Measurements from ENCODE around the gene PFAS.

PFAS gene

DNA sequence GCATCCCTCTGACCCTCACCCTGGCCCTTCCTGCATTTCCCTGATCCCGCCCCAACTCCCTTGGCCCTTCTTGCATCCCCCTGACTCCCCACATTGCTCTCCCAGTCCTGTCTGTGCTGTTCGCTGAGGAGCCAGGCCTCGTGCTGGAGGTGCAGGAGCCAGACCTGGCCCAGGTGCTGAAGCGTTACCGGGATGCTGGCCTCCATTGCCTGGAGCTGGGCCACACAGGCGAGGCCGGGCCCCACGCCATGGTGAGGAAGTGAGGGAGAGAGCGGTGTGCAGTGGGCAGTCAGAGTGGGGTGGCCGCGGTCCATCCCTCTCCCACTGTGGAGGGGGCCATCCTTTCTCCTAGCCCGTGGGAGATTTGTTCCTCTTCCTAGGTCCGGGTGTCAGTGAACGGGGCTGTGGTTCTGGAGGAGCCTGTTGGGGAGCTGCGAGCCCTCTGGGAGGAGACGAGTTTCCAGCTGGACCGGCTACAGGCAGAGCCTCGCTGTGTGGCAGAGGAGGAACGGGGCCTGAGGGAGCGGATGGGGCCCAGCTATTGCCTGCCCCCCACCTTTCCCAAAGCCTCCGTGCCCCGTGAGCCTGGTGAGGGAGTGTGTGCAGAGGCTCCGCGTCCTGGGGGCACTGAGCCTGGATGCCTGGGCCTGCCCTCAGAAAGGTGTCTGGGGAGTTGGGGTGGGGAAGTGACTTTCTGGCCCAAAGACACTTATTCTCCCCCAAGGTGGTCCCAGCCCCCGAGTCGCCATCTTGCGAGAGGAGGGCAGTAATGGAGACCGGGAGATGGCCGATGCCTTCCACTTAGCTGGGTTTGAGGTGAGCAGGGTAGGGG is 17.8 kb downstream of the PFAS start:
- no peak for DNase-seq (ENCODE audit: low read depth in 2 of 2)

GRCh38 chr17:8267480-8268147 is 18.5 kb downstream of the PFAS start:
- DNase-seq (ENCODE audit: low read depth in 2 of 2), result no peak

DNA sequence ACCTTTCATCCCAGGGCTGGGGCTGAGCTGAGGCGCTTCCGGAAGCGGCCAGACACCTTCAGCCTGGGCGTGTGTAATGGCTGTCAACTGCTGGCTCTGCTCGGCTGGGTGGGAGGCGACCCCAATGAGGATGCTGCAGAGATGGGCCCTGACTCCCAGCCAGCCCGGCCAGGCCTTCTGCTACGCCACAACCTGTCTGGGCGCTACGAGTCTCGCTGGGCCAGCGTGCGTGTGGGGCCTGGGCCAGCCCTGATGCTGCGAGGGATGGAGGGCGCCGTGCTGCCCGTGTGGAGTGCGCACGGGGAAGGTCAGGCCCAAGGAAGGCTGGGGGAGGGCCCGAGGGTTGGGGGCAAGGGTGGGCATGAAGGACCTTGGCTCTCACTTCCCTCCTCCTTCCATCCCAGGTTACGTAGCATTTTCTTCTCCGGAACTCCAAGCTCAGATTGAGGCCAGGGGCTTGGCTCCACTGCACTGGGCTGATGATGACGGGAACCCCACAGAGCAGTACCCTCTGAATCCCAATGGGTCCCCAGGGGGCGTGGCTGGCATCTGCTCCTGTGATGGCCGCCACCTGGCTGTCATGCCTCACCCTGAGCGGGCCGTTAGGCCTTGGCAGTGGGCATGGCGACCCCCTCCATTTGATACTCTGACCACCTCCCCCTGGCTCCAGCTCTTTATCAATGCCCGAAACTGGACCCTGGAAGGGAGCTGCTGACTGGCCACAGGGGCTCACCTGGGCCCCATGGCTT is 19.6 kb downstream of the PFAS start:
- DNase-seq (ENCODE audit: low read depth in 2 of 2), result no peak

DNA sequence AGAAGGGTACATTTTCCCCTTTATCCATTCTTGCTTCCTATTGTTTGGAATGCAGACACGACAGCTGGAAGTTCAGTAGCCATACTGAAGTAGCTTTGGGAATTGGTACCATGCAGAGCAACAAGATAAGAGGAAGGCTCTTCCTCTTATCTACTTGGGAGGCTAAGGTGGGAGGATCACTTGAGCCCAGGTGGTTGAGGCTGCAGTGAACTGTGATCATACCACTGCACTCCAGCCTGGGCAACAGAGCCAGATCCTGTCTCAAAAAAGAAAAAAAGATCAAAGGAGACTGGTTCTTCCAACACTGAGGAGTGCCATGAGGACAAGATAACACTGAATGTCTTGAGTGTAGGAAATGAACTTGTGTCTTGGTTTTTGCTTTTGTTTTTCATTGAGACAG is 23.3 kb downstream of the PFAS start:
- DNase-seq (ENCODE audit: low read depth in 2 of 2), result no peak

- no peak for DNase-seq (ENCODE audit: low read depth in 2 of 2)
Observed at GRCh38 chr17:8273884-8274444, 24.9 kb downstream of the PFAS start.

- no peak for DNase-seq (ENCODE audit: low read depth in 2 of 2)
Observed at GRCh38 chr17:8274816-8275215, 25.7 kb downstream of the PFAS start.

GRCh38 chr17:8275421-8276290 is 26.6 kb downstream of the PFAS start:
- no peak for DNase-seq (ENCODE audit: low read depth in 2 of 2)

- no peak for DNase-seq (ENCODE audit: low read depth in 2 of 2)
Observed at GRCh38 chr17:8277317-8277716, 28.2 kb downstream of the PFAS start.

DNA sequence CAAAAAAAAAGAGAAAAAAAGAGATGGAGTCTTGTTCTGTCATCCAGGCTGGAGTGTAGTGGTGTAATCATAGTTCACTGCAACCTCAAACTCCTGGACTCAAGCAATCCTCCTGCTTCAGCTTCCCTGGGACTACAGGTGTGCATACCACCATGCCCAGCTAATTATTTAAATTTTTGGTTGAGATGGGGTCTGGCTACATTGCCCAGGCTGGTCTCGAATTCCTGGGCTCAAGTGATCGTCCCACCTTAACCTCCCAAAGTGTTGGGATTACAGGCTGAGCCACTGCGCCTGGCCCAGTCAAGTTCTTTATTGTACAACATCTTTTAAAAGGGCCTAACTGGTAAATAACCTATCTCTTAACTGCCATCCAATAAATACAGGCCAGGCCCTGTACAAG is 33.3 kb downstream of the PFAS start:
- no peak for DNase-seq (ENCODE audit: low read depth in 2 of 2)

DNA sequence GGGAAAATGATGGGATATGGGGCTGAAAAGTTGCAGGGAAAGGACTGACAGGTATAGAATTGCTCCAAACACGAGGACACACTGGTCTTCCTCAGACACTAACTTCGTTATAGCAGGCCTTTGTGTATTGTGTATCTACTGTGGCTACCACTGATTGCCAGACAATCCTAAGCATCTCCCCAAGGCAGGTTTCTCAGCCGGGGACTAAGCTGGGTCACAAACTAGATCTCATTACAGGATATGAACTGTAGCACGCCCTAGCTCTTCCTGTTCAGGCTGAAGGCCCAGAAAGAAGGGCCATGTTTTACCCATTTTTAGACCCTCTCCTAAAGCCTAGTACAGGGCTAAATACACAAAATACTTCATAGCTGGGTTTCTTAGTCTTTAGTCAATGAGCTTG is 34.3 kb downstream of the PFAS start:
- no peak for DNase-seq (ENCODE audit: low read depth in 2 of 2)

- no peak for DNase-seq (ENCODE audit: low read depth in 2 of 2)
Observed at GRCh38 chr17:8284126-8284525, 35.0 kb downstream of the PFAS start.

GRCh38 chr17:8285270-8286181 is 36.4 kb downstream of the PFAS start:
- DNase-seq (ENCODE audit: low read depth in 2 of 2), result no peak

GRCh38 chr17:8287651-8288335 is 38.7 kb downstream of the PFAS start:
- DNase-seq (ENCODE audit: low read depth in 2 of 2), result no peak

GRCh38 chr17:8288336-8289102 is 39.4 kb downstream of the PFAS start, which contains the start of gene RANGRF:
Gene RANGRF, plus strand, starts transcription at chr17:8288670. Its CDS starts 119 bp downstream, at chr17:8288789.
- peak; percentile 64 to 79 for DNase-seq (ENCODE audit: low read depth in 2 of 2)

DNA sequence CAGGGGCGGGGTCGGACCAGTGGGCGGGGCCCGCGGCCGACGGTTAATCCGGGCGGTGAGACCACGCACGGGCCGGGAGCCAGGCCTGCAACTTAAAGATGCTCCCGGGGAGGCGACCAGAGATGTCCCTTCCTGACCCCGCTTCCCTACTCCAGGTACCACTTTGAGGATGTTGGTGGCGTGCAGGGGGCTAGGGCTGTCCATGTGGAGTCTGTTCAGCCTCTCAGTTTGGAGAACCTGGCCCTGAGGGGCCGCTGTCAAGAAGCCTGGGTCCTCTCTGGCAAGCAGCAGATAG is 40.0 kb downstream of the PFAS start:
- DNase-seq (ENCODE audit: low read depth in 2 of 2), result no peak

DNA sequence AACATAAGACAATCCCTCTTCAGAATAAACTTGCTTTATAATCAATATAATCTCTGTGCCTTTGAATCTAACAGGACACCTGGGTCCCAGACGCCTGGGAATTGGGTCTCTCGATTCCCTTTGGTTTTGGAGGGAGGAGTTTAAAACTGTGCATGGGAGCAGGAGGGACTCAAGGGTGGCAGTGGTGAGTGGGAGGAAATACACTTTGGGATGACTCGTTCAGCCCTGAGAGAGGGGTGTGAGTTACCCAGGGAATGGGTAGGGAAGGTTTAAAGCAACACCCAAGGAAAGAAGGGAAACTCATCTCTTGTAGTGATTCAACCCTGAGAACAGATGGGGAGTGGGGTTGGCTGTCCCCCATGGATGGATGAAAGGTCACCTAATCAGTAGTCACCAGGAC is 41.0 kb downstream of the PFAS start:
- no peak for DNase-seq (ENCODE audit: low read depth in 2 of 2)

GRCh38 chr17:8292639-8293395 is 43.7 kb downstream of the PFAS start:
- DNase-seq (ENCODE audit: low read depth in 2 of 2), result no peak

DNA sequence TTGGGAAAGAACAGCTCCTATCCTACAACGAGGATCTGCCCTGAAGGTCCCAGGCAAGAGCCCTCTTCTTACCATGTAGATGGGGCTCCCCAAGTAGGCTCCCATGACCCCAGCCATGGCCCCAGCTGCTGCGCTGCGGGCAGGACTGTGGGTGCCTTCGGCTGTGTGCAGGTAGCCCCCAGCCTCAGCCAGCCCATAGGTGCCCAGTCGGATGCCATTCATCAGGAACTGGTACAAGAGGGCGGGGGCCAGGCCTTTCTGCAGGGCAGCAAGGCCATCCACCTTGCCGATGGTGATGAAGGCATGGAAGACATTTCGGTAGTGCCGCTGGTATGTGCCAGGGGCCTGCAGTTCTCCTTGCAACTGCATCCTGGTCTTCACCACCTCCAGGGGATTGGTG is 45.3 kb downstream of the PFAS start:
- DNase-seq (ENCODE audit: low read depth in 2 of 2), result no peak

Measured in stimulated activated CD4-positive, alpha-beta T cell treated with anti-CD3 and anti-CD28 coated beads, Interleukin-15, amount 100 ng/mL, for 48 hours (primary cell).